GM18951 (cell line): Measurements from ENCODE around the gene CDKL5.

Source experiments
- POLR2A ChIP-seq: IDR thresholded peaks from 4 replicates; pipeline ENCODE4 v1.6.1; 2011; ENCODE audit warnings: mild to moderate bottlenecking; ENCODE audit not compliant: insufficient read length, insufficient read depth; ENCODE audit errors: extremely low read depth
- in situ Hi-C: fragments of 300-500 bp; cut with MboI; formaldehyde crosslinking; loops from one replicate; pipeline ENCODE4 v1.12.0; 2022; ENCODE audit warnings: low sequenced_read_pairs, mixed read lengths, inconsistent platforms; ENCODE audit not compliant: unreplicated experiment

The CDKL5 gene

GRCh38 chrX:18677161-18677869 lies 251.9 kb downstream of the CDKL5 start:
- no peak for TF ChIP-seq POLR2A
- in situ Hi-C loops = no loop called here

GRCh38 chrX:18681996-18682395 lies 256.6 kb downstream of the CDKL5 start:
- in situ Hi-C loops = no loop called here
- TF ChIP-seq POLR2A = no peak

GRCh38 chrX:18682979-18683387 lies 257.6 kb downstream of the CDKL5 start:
- TF ChIP-seq POLR2A = no peak

GRCh38 chrX:18687856-18688495 lies 262.6 kb downstream of the CDKL5 start:
- in situ Hi-C loops = no loop called here

More at GRCh38 chrX:18682979-18683387, 257.6 kb downstream of the CDKL5 start:
- in situ Hi-C loops = no loop called here

GRCh38 chrX:18691431-18691830 lies 266.0 kb downstream of the CDKL5 start:
- in situ Hi-C loops = no loop called here
- TF ChIP-seq POLR2A = no peak

More at GRCh38 chrX:18687856-18688495, 262.6 kb downstream of the CDKL5 start:
- no peak for TF ChIP-seq POLR2A

GRCh38 chrX:18692541-18692940 lies 267.1 kb downstream of the CDKL5 start:
- in situ Hi-C loops = no loop called here
- TF ChIP-seq POLR2A = no peak

- TF ChIP-seq POLR2A = no peak
- in situ Hi-C loops = no loop called here
Observed at GRCh38 chrX:18696653-18697052, 271.2 kb downstream of the CDKL5 start.

- no peak for TF ChIP-seq POLR2A
- in situ Hi-C loops = no loop called here
Observed at GRCh38 chrX:18698737-18699650, 273.6 kb downstream of the CDKL5 start.

- in situ Hi-C loops = no loop called here
- no peak for TF ChIP-seq POLR2A
Observed at GRCh38 chrX:18701621-18702361, 276.4 kb downstream of the CDKL5 start.

- in situ Hi-C loops = no loop called here
- no peak for TF ChIP-seq POLR2A
Observed at GRCh38 chrX:18702362-18703195, 277.2 kb downstream of the CDKL5 start.
